Measurements from ENCODE around the gene PCP4.
"Not testable (repeated sequence)": the region's sequence is repeated elsewhere in the genome, so short reads cannot be mapped to it uniquely, and the experiment has no call there.

PCP4 gene

GRCh38 chr21:39869141-39869818 lies 2.0 kb downstream of the PCP4 start:
- no peak for DNase-seq

DNA sequence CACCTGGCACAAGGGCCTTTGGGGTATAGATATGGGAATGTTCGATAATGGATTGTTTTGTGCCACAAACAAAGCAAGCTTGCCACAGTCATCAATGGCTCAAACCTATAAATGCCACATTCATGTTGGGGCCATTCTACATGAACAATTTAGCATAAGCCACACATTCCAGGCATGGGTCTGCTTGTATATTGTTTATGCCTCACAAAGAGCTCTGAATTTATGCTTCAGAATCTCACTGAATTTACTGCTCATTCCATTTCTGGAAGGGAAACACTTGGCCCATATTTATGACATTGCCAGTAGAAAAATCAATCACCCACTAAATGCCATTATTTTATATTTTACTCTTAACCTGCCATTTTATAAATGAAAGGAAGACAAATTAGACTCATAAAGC lies 6.4 kb downstream of the PCP4 start:
- DNase-seq, result no peak

DNA sequence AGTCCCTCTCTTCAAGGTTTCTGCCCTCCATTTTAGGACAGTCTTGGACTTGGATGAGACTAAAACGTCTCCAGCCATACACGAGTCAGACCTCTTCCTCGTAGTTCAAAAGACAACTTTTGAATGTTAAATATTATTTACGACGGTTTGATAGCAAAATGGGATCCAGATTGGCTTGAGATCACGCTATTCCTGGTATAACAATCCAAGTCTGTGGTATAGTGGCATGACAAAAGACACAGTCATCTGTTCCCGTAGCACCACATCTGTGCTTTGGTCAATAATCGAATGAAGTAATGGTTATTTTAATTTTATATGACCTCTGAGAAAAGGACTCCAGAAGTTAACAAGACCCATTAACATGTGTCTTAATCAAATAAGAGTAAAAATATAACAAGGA lies 7.0 kb downstream of the PCP4 start:
- no peak for DNase-seq

- DNase-seq, result no peak
Observed at GRCh38 chr21:39874759-39875158, 7.5 kb downstream of the PCP4 start.

DNA sequence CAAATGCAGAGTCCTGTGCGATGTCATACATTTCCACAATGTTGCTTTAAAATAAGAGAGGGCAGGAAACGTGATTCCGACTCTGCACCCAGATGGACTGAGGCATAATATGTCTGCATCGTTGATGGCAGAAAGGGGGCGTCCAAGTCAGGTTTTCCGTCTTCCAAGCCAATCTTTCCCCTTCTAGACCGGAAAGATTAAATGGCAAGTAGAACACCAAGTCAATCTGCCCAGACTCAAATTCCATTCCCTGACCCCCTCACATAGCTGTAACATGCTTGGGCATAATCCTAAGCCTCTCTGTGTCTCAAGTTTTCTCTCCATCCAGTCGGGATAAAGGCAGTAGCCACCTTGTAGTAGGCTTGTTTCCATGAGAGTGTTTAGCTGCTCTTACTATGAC lies 14.4 kb downstream of the PCP4 start:
- DNase-seq, result no peak

GRCh38 chr21:39882151-39882838 lies 15.1 kb downstream of the PCP4 start:
- no peak for DNase-seq

GRCh38 chr21:39882839-39883195 lies 15.6 kb downstream of the PCP4 start:
- no peak for DNase-seq

DNA sequence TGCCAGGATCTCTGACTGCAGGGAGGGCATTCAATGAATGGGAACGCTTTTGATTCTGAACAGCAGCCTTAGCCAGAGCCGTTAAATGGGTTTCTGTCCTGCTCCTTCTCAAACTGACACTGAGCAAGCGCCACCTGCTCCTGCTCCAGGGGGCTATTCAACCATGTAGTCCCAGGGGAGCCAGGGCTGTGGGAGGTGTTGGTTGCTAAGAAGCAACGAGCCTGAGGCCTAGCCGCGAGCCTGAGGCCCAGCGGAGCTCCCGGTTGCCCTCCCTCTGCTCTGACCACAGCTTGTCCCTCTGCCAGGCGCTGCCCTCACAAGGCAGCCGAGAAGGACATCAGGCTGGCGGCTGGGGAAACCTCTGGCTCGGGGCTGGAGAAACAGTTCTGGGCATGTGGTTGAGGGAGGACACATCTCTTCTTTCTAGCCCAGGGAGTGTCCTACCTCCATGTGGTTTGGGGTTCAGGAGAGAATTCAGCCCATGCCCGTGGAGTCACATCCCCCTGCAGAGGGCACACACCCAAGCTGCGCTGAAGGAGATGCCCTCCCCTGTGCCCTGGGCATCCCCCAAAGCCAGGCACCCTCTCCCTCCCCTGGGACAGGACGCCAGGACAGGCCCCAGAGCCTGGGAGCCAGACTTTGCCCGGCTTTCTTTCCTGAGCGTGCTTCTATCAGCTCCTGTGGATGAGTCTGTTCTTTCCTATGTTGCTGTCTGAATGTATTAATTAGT lies 18.0 kb downstream of the PCP4 start:
- no peak for DNase-seq

- DNase-seq, result no peak
Observed at GRCh38 chr21:39888848-39889247, 21.6 kb downstream of the PCP4 start.

- DNase-seq, result no peak
Observed at GRCh38 chr21:39891111-39891510, 23.9 kb downstream of the PCP4 start.

DNA sequence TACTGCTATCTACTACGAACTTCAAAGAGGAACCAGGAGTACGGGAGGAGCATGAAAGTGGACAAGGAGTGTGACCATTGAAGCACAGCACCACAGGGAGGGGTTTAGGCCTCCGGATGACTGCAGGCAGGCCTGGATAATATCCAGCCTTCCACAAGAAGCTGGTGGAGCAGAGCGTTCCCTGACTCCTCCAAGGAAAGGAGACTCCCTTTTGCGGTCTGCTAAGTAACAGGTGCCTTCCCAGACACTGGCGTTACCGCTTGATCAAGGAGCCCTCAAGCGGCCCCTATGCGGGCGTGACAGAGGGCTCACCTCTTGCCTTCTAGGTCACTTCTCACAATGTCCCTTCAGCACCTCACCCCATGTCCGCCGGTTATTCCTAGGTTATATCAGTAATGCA lies 24.6 kb downstream of the PCP4 start:
- DNase-seq, result not testable (repeated sequence)

DNA sequence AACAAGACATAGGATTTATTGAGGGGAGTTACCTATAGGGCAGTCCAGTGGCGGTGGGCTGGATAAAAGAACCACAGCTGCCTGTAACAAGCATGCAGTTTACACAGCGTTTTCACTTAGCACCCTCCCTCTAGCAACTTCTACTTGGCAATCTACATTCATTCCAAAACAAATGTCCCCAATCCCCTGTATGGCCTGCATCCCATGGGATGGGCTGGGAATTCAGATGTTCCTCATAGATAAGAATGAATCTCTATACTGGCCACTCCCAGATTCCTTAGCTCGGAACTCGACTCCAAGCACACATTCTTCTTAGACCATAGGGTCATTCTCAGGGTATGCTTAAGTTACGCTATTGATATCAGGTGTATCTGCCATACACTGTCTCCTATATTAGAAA lies 33.3 kb downstream of the PCP4 start:
- no peak for DNase-seq

- DNase-seq, result no peak
Observed at GRCh38 chr21:39900911-39901310, 33.7 kb downstream of the PCP4 start.

DNA sequence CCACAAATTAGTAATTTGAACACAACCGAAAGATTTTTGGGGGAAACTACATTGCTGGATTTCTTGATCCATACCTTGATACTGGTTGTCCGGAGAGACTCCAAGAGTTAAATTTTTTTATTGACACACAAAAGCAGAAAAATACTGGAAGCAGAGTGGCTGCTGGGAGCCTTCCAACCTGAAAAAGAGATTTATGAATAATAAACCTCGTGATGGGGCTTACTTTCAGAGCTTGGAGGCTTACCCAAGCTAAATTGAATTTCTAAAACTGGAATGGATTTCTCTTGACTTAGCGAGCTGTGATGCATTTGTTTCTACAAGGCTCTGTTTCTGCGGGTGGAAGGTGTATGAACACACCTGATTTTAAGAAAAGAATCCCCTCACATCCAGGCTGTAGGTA lies 35.7 kb downstream of the PCP4 start:
- DNase-seq, result no peak

DNA sequence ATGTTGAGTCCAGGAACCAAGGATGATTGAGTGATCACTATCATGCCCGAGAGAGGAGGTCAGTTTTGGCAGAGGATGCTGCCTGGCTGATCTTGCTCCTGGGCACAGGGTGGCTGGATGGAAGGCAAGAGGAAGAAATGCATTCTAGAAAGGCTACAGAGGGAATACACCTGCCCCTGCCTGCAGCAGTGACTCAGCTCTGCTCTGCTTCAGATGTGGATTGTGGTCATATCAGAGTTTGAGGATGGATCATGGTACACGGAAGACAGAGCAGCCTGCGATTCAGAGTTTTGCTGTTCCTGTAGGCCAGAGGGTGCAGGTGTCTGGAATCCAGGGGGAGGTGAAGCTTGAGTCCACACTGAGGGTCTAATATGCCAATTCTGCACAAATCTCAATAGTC lies 37.2 kb downstream of the PCP4 start:
- DNase-seq, result no peak

DNA sequence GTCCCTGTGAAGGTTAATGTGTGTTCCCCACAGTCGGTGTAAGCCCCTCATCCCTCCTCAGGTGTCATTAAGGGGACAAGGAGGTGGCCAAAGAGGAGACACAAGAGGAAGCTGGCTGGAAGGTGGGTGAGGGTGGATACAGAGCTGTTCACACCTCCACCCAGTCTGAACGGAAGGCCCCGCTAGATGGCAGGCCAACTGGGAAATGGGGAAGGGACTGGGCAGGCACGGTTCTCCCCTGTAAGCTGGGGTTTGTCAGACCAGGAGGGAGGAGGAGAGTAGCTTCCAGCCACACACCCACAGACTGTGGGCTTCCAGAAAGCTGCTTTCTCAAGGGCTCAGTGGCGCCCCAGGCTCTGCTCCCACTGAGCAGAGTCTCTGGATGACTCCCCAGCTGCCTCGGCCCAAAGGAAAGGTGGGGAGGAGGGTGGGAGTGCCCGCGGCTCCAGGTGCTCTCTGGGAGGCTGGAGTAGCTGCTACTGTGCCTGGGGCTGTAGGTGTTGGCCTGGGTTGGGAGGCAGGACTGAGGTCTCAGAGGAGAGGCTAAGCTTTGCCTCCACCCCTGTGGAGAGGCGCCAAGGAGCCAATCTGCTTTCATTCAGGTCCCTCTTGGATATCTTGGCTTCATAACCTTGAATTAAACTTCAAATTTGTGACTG lies 41.2 kb downstream of the PCP4 start:
- DNase-seq, result no peak

- DNase-seq, result no peak
Observed at GRCh38 chr21:39911286-39912199, 44.3 kb downstream of the PCP4 start.

DNA sequence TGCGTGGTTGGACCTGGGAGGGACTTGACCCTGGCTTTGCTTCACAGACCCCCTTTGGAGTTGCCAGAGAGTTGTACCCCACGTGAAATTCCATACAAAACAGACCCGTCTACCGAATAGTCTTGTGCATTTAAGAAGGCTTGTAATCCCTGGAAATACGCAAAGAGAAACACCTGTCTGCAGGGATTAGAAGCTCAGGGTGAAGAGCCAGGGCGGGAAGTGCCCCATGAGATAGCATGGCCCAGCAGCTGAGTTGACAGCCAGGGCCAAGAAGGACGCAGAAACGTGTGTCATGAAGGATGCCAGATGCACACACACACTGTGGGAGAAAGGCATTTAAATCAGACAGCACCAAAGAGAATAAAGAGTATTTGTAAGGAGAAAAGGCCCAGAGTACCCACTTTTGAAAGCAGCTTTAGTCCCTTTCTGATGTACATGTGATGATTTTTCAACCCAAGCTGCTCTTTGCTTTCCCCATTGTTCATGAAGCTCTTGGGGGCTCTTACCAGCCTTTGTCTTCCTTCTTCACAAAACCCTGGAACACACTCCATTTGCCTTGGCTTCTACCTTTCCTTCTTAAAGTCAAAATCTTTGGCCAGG lies 46.6 kb downstream of the PCP4 start:
- no peak for DNase-seq

DNA sequence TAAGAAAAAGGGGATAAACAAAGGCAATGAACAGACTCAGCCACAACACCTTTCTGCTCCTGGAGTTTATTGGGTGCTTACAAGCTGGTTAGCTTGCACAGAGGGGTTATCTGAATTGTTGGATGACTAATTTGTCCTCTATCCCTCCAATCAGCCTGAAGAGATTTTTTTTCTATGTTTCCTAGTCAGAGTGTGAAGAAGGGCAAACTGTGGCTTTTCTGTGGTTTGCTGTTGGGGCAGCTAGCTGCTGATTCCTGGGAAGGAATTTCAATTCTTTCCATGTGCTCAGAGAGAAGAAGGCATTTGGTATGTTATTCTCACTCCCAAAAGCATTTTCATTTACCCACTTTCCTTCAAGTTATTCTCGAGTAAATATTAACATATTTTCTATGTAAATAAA lies 48.6 kb downstream of the PCP4 start:
- no peak for DNase-seq

GRCh38 chr21:39918558-39918957 lies 51.3 kb downstream of the PCP4 start:
- no peak for DNase-seq

DNA sequence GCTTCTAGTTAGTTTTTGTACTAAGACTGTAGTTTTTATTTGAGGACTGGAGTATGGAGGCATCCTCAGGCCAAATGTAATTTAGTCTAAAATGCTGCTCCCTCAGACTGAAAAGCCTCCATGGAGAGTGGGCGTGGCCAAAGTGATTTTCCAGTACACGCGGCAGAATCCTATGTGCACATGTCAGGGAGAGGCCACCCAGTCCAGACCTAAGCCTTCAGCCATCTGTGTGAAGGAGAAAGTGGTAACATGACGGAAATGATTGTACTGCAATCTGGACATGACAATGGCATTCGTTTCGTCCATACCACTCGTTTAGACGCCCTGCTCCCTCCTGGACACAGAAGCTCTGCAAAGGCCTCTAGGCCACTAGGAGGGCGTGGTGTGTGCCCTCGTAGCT lies 56.2 kb downstream of the PCP4 start:
- no peak for DNase-seq
